HG03025 (cell line): Measurements from ENCODE around the gene FGD5.
"Not testable (repeated sequence)": the region's sequence is repeated elsewhere in the genome, so short reads cannot be mapped to it uniquely, and the experiment has no call there.

Source experiments
- ATAC-seq: cut with Tn5 transposase; IDR thresholded peaks from one replicate; pipeline ENCODE4 v1.9.1; 2021; ENCODE audit warnings: mild to moderate bottlenecking, moderate library complexity; ENCODE audit not compliant: unreplicated experiment, low FRiP score

Gene FGD5

GRCh38 chr3:14803981-14804834, 14.6 kb upstream of the FGD5 start:
- no peak for ATAC-seq

GRCh38 chr3:14804835-14805780, 13.7 kb upstream of the FGD5 start:
- ATAC-seq: no peak

- ATAC-seq: no peak
Measured at GRCh38 chr3:14805961-14806537, 12.7 kb upstream of the FGD5 start.

- no peak for ATAC-seq
Measured at GRCh38 chr3:14806641-14807263, 12.0 kb upstream of the FGD5 start.

- no peak for ATAC-seq
Measured at GRCh38 chr3:14808025-14808424, 10.7 kb upstream of the FGD5 start.

GRCh38 chr3:14808502-14809266, 10.1 kb upstream of the FGD5 start:
- no peak for ATAC-seq

GRCh38 chr3:14809611-14810010, 9.2 kb upstream of the FGD5 start:
- not testable (repeated sequence) for ATAC-seq

- no peak for ATAC-seq
Measured at GRCh38 chr3:14810070-14810791, 8.5 kb upstream of the FGD5 start.

- no peak for ATAC-seq
Measured at GRCh38 chr3:14810801-14811661, 7.7 kb upstream of the FGD5 start.

- no peak for ATAC-seq
Measured at GRCh38 chr3:14811684-14812083, 7.1 kb upstream of the FGD5 start.

GRCh38 chr3:14812196-14812790, 6.5 kb upstream of the FGD5 start:
- ATAC-seq: no peak

- no peak for ATAC-seq
Measured at GRCh38 chr3:14814411-14814871, 4.3 kb upstream of the FGD5 start.

GRCh38 chr3:14816359-14816758, 2.4 kb upstream of the FGD5 start:
- ATAC-seq: no peak

GRCh38 chr3:14819671-14820070, 909 bp downstream of the FGD5 start:
- ATAC-seq: no peak

- no peak for ATAC-seq
Measured at GRCh38 chr3:14820156-14820555, 1.4 kb downstream of the FGD5 start.

GRCh38 chr3:14821151-14821550, 2.4 kb downstream of the FGD5 start:
- no peak for ATAC-seq

GRCh38 chr3:14822134-14822533, 3.4 kb downstream of the FGD5 start:
- no peak for ATAC-seq
